H4 (cell line): ENCODE results near the gene PRELP. TPM values are rescaled to one million over a fixed set of nuclear protein-coding genes. Genes with fewer than 3 reads are reported as not detected.

Experiments
- DNase-seq: peaks from one replicate; pipeline ENCODE4 v3.0.0-alpha.2; 2015; ENCODE audit warnings: low spot score
- total RNA-seq: library from RNA; depleted of rRNA; stranded (reverse); fragments of >200 nt; shearing (Covaris generic); gene quantifications from 2 replicates; pipeline ENCODE4 v1.2.3, GENCODE V29; 2014

PRELP gene
- total RNA-seq, 1 experiment from 2014 or later = not detected

- DNase-seq = no peak
Observed at GRCh38 chr1:203477748-203478147, 2.1 kb downstream of the PRELP start.

GRCh38 chr1:203478231-203478630 lies 2.6 kb downstream of the PRELP start:
- no peak for DNase-seq

- no peak for DNase-seq
Observed at GRCh38 chr1:203478986-203479385, 3.4 kb downstream of the PRELP start.

GRCh38 chr1:203479646-203480045 lies 4.0 kb downstream of the PRELP start:
- DNase-seq = no peak

GRCh38 chr1:203480084-203480483 lies 4.5 kb downstream of the PRELP start:
- no peak for DNase-seq

- peak; percentile 47 for DNase-seq
Observed at GRCh38 chr1:203480525-203481084, 5.0 kb downstream of the PRELP start.

- DNase-seq = no peak
Observed at GRCh38 chr1:203481196-203481595, 5.6 kb downstream of the PRELP start.

- DNase-seq = no peak
Observed at GRCh38 chr1:203486618-203487370, 11.2 kb downstream of the PRELP start.

- DNase-seq = no peak
Observed at GRCh38 chr1:203488539-203488938, 12.9 kb downstream of the PRELP start.

GRCh38 chr1:203490607-203491006 lies 15.0 kb downstream of the PRELP start:
- DNase-seq = no peak

GRCh38 chr1:203491664-203492063 lies 16.1 kb downstream of the PRELP start:
- DNase-seq = no peak

GRCh38 chr1:203492082-203492747 lies 16.6 kb downstream of the PRELP start:
- DNase-seq = no peak

GRCh38 chr1:203492748-203493130 lies 17.1 kb downstream of the PRELP start:
- DNase-seq = no peak

GRCh38 chr1:203493901-203494300 lies 18.3 kb downstream of the PRELP start, which contains the start of gene OPTC:
TSS of gene OPTC (plus strand) at chr1:203494153. CDS start at chr1:203496006, 1,853 bp downstream.
- no peak for DNase-seq

GRCh38 chr1:203495845-203496244 lies 20.2 kb downstream of the PRELP start:
- no peak for DNase-seq

- DNase-seq = no peak
Observed at GRCh38 chr1:203497269-203497777, 21.7 kb downstream of the PRELP start.

GRCh38 chr1:203499643-203500278 lies 24.2 kb downstream of the PRELP start:
- DNase-seq = no peak

GRCh38 chr1:203500279-203500678 lies 24.7 kb downstream of the PRELP start:
- no peak for DNase-seq

- no peak for DNase-seq
Observed at GRCh38 chr1:203503836-203504235, 28.2 kb downstream of the PRELP start.

GRCh38 chr1:203504400-203505250 lies 29.0 kb downstream of the PRELP start:
- peak; percentile 72 for DNase-seq

GRCh38 chr1:203505526-203506204 lies 30.1 kb downstream of the PRELP start:
- DNase-seq = no peak
